WI38 (cell line): Measurements from ENCODE around the gene INKA2.
"Not testable (repeated sequence)": the region's sequence is repeated elsewhere in the genome, so short reads cannot be mapped to it uniquely, and the experiment has no call there.

Experiments used
- H3K4me3 ChIP-seq: 2 replicates; pipeline ENCODE4 v1.5.1; 2011; ENCODE audit warnings: low read depth, mild to moderate bottlenecking, control low read depth, low read length
- TF ChIP-seq, protein P1 (sequence below): IDR thresholded peaks from 2 replicates; pipeline ENCODE4 v1.5.1; 2012; ENCODE audit warnings: low read depth, mild to moderate bottlenecking, control low read depth, low read length

The INKA2 gene

GRCh38 chr1:111742938-111743549, 3.8 kb upstream of the INKA2 start:
- TF ChIP-seq, protein P1, sequence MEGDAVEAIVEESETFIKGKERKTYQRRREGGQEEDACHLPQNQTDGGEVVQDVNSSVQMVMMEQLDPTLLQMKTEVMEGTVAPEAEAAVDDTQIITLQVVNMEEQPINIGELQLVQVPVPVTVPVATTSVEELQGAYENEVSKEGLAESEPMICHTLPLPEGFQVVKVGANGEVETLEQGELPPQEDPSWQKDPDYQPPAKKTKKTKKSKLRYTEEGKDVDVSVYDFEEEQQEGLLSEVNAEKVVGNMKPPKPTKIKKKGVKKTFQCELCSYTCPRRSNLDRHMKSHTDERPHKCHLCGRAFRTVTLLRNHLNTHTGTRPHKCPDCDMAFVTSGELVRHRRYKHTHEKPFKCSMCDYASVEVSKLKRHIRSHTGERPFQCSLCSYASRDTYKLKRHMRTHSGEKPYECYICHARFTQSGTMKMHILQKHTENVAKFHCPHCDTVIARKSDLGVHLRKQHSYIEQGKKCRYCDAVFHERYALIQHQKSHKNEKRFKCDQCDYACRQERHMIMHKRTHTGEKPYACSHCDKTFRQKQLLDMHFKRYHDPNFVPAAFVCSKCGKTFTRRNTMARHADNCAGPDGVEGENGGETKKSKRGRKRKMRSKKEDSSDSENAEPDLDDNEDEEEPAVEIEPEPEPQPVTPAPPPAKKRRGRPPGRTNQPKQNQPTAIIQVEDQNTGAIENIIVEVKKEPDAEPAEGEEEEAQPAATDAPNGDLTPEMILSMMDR: no peak
- no peak overlapping the region for H3K4me3 ChIP-seq

- not testable (repeated sequence) for H3K4me3 ChIP-seq
Observed at GRCh38 chr1:111742292-111742691, 3.1 kb upstream of the INKA2 start.

DNA sequence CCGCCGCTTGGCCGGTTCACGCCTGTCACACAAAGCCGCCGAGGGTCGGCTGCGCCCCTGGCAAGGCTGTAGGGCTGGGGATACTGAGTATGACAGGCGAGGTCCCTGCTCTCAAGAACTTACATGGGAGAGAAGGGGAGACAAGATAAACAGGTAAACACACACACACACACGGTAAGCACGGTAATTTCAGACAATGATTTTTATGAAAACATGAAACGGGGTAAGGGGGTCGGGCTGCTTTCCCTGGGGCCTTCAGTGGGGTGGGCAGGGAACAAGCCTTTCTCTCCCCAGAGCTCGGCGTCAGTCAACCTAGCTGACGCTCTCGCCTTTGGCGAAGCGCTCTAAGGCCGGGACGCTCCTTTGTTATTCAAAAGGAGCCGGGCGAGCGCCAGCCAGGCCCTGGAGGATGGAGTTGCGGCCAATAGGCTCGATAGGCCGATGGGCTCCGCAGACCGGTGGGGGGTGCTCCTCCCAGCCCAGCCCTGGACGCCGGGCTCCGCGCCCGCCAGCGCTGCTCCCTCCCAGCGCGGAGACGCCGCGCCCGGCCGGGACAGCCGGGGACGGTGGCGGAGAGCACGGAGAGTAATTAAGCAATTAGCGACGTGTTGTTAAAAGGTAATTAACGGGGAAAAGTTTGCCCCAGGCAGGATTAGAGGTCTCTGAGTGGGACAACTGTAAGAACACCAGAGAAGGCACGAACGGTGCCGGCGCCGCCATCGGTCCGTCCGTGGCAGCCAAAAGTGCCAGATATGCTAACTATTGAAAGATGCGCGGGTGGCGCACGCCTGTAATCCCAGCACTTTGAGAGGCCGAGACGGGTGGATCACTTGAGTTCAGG, 950 bp upstream of the INKA2 start:
- H3K4me3 ChIP-seq: peak overlapping the region; percentile 75
- TF ChIP-seq, protein P1: no peak

GRCh38 chr1:111738436-111739193, 580 bp downstream of the INKA2 start:
- TF ChIP-seq, protein P1: no peak
- peak overlapping the region; percentile 75 for H3K4me3 ChIP-seq

GRCh38 chr1:111738133-111738435, 1.1 kb downstream of the INKA2 start:
- H3K4me3 ChIP-seq: peak overlapping the region; percentile 75
- TF ChIP-seq, protein P1: no peak

DNA sequence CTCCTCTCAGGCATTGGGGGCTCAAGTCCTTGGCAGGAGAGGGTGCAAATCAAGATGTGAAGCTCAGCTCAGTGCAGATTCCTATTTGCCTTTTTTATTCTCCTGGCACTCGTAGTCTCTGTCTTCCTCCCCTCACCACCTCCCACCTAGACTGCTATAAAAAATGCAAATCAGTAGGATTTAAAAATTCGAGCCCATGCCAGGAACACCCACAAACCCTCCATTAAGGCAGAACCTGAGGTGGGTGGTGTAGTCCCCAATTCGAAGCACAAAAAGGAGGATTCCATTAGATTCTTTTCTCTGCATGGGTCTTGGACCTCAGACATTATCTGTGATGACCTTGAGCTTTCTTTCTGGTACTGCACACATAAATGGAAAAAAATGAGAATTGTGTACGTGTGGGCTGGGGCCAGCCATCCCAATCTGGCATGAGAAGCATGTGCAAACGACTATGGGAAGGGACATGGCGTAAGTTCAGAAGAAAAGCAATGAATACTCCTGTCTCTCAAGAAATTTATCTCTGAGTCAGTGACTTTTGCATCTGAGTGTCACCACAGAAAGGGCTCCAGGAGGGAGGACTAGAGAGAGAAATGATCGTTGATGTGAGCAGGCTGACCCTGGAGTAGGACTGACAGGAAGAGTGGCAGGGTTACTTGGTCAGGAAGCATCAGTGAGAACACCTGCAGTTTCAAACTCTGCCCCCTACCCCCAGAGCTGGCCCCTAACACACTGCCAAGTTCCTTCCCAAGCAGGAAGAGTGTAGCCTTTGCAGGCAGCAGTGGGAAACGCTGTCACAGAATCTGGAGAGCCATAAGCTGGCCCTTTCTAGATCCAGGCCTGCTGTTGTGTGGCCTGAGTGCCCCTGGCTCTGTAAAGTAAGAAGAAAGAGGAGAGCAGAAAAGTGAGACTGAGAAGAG, 1.7 kb downstream of the INKA2 start:
- TF ChIP-seq, protein P1: no peak
- H3K4me3 ChIP-seq: peak overlapping the region; percentile 75
